HG03175 (cell line): ENCODE measurements around the gene SLC24A3.

Source experiments
- ATAC-seq: cut with Tn5 transposase; IDR thresholded peaks from one replicate; pipeline ENCODE4 v1.9.1; 2021; ENCODE audit warnings: mild to moderate bottlenecking, moderate library complexity; ENCODE audit not compliant: unreplicated experiment

Gene SLC24A3

GRCh38 chr20:19269737-19270340 lies 57.4 kb downstream of the SLC24A3 start:
- no peak for ATAC-seq

GRCh38 chr20:19271879-19272651 lies 59.6 kb downstream of the SLC24A3 start:
- ATAC-seq: no peak

- no peak for ATAC-seq
Measured at GRCh38 chr20:19272976-19273654, 60.7 kb downstream of the SLC24A3 start.

GRCh38 chr20:19274001-19274400 lies 61.6 kb downstream of the SLC24A3 start:
- no peak for ATAC-seq

GRCh38 chr20:19274412-19275015 lies 62.1 kb downstream of the SLC24A3 start:
- ATAC-seq: no peak

GRCh38 chr20:19275038-19275629 lies 62.7 kb downstream of the SLC24A3 start:
- ATAC-seq: no peak

- no peak for ATAC-seq
Measured at GRCh38 chr20:19275630-19276071, 63.2 kb downstream of the SLC24A3 start.

- no peak for ATAC-seq
Measured at GRCh38 chr20:19277381-19277780, 64.9 kb downstream of the SLC24A3 start.

GRCh38 chr20:19283490-19284025 lies 71.1 kb downstream of the SLC24A3 start:
- no peak for ATAC-seq

- ATAC-seq: no peak
Measured at GRCh38 chr20:19284400-19285178, 72.1 kb downstream of the SLC24A3 start.

- no peak for ATAC-seq
Measured at GRCh38 chr20:19285436-19285835, 73.0 kb downstream of the SLC24A3 start.

- no peak for ATAC-seq
Measured at GRCh38 chr20:19288061-19288460, 75.6 kb downstream of the SLC24A3 start.

GRCh38 chr20:19288636-19289035 lies 76.2 kb downstream of the SLC24A3 start:
- ATAC-seq: no peak

- ATAC-seq: no peak
Measured at GRCh38 chr20:19289451-19289850, 77.0 kb downstream of the SLC24A3 start.

- no peak for ATAC-seq
Measured at GRCh38 chr20:19291024-19291817, 78.8 kb downstream of the SLC24A3 start.

GRCh38 chr20:19291818-19292132 lies 79.3 kb downstream of the SLC24A3 start:
- ATAC-seq: no peak

GRCh38 chr20:19292254-19292653 lies 79.8 kb downstream of the SLC24A3 start:
- ATAC-seq: no peak

GRCh38 chr20:19295076-19295475 lies 82.6 kb downstream of the SLC24A3 start:
- no peak for ATAC-seq

GRCh38 chr20:19298652-19299051 lies 86.2 kb downstream of the SLC24A3 start:
- ATAC-seq: no peak
